EL (cell line): ENCODE results near the gene OTUD7B.
"Not testable (repeated sequence)": the region's sequence is repeated elsewhere in the genome, so short reads cannot be mapped to it uniquely, and the experiment has no call there.

ENCODE experiments used
- DNase-seq: peaks from one replicate; pipeline ENCODE4 v3.0.0-alpha.2; 2016

Gene OTUD7B

DNA sequence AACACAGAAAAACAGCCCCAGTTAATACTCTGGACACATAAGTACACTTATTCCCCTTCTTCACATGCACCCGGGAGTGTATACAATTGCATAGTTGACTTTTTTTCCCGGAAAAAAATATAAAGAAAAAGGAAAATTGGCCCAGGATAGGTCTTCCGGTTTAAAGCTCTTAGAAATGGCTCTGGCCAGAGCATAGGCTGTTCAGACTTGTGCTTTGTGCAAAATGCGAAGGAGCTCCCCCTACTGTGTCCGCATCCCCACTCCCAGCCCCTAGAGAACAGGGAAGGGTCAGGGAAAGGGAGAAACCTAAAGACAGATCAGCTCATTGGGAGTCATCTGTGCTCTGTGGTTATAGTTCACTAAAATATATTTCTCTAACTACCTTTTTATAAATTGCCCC lies 68.3 kb downstream of the OTUD7B start:
- no peak for DNase-seq

DNA sequence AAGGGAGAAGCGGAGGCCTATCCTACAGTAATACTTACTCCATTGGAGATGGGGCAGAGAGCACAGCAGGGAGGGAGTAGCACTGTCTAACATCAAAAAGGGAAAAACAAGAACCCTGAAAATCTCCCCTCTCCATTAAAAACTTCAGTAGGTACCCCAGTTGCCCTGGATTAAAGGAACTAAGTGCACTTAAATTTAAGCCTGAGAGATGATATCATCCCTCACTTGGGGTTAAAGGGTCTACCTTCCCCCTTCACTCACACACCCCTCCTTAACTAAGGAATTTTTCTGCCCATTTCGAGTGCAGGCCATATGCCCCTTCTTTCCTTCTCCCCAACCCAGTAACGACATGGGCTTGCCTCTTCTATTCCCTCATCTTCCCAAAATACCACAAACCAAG lies 70.1 kb downstream of the OTUD7B start:
- DNase-seq: no peak

DNA sequence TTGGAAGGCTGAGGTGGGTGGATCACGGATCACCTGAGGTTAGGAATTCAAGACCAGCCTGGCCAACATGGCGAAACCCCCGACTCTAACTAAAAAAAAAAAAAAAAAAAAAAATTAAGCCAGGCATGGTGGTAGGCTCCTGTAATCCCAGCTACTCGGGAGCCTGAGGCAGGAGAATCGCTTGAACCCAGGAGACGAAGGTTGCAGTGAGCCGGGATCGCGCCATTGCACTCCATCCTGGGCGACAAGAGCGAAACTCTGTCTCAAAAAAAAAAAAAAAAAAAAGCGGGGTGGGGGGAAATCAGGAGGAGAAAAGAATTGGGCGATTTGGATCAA lies 71.9 kb downstream of the OTUD7B start:
- not testable (repeated sequence) for DNase-seq

DNA sequence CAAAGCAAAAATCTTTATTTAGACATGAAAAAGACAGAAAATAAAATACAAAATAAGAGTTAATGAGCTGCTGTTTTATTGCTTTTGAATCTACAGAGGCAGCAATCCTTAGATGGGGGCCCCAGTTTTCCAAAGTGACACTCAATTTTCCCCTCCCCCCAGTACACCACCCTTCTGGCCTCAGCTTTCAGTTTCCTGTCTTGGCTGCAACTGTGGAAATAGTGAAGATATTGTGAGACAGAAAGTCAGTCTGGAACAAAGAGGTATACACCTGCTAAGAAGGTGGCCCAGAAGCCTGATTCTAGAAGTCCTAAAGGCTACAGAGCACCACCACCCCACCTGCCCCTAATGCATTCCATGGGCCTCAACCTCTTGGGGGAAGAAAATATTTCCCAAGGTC lies 72.8 kb downstream of the OTUD7B start:
- no peak for DNase-seq

DNA sequence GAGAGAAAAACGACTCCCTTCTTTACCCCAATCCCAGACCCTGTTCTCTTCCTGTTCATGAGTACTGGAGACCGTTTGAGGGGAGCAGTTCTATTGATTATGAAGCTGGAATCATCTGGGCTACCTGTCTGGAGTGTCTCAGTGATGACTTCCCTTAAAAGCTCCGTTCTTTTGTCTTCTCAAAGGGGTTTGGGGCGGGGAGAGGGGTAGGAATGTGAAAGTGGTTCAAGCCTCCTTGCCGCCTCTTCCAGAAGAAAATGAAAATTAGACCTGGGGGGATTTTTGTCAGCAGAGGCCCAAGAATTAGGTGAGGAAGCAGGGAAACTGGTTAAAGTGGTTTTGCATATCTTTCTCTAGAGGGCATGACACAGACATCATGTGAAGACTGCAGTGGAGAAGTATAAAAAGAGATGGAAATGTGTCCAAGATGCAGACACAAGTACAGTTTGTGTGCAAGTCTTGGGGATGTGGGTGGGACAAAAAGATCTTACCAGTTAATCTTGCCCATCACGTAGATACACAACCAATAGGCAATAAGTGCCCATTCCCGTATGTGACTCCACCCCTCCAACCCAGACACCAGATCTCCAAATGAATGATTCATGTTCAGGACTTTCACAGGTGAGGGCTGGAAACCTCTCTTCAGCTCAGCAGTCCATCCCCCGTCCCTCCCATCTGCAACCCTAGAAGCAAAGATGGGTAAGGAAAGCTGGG lies 73.4 kb downstream of the OTUD7B start:
- peak; percentile 66 for DNase-seq

DNA sequence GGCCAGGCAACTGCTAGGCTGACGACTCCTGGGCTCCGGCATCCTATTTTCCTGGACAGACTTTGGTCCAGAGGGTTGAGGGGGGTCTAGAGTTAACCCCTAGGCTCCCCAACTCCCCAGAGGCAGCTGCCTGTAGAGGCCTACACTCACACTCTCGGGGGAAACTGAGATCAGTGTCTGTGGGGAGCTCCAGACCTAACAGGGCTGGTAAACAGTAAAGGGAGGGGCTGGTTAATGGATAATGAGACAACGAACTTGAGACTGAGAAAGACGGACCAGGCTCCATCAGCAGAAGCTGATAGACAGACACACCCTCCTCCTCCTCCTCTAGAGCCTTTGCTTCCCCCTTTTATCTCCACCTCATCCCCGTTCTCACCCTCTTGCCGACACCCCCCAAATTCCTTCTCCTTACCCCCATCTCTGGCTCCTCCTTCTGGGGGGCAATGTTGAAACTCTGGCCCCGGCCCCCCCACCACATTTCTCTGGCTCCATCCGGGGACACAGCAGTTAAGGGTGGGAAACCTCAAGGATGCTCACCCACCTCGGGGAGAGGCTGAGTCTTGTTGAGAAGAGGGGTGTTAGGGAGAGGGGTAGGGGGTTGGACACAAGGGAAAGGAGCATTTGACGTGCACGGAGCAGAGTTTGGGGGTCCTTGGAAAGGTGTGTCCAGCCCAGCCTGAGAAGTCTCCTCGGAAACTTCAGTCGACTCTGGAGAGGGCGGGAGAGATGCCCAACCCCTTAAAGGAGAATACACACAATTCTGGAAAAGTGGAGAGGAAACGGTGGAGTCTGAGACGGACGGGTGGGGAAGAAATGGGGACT lies 74.1 kb downstream of the OTUD7B start, which contains the start of gene MTMR11:
TSS of gene MTMR11 (minus strand) at position 710 of the 822 bp plus-strand sequence. CDS start at position 478, 232 bp downstream.
- peak; percentile 54 for DNase-seq

DNA sequence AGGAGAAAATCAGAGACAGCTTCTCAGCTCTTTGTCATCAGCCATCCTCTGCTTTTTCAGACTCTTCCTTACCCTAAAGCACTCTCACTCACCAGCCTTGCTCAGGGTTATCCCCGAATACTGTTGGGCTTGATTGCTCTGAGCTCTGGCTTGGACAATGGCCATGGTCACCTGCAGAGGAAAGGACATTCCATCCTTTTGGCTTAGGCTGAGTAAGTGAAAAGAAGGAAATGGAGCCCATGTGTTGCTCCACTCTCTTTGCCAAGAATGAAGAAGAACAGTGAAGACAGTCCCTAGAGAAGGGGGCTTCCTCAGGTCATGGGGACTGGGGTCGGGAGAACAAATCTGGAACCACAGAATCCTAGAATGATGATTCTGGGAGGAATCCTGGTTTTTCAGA lies 76.2 kb downstream of the OTUD7B start:
- no peak for DNase-seq

DNA sequence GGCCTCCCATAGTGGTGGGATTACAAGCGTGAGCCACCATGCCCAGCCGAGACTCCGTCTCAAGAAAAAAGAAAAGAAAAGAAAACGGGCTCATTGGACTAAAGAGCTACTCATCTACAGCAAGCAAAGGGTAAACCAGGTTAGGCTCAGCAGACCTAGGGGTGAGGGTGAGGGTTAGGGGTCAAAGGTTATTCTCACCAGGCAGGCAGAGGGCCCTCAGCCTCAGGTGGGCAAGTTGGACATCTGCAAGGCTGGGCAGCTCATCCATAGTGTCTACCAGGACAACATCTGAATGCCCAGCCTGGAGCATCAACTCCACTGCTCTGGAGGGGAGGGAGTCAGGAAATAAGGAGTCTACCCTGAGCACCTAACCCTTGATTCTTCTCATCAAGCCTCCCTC lies 77.3 kb downstream of the OTUD7B start:
- no peak for DNase-seq

DNA sequence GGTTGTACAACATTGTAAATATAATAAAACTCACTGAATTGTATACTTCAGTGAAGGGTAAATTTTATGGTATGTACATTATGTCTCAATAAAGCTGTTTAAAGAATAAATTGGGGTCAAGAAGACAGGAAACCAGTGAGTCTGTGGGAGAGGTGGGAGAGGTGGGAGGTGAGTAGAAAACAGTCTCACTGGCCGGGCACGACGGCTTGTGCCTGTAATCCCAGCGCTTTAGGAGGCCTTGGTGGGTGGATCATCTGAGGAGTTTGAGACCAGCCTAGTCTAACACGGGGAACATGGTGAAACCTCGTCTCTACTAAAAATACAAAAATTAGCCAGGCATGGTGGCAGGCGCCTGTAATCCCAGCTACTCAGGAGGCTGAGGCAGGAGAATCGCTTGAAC lies 78.1 kb downstream of the OTUD7B start:
- no peak for DNase-seq

DNA sequence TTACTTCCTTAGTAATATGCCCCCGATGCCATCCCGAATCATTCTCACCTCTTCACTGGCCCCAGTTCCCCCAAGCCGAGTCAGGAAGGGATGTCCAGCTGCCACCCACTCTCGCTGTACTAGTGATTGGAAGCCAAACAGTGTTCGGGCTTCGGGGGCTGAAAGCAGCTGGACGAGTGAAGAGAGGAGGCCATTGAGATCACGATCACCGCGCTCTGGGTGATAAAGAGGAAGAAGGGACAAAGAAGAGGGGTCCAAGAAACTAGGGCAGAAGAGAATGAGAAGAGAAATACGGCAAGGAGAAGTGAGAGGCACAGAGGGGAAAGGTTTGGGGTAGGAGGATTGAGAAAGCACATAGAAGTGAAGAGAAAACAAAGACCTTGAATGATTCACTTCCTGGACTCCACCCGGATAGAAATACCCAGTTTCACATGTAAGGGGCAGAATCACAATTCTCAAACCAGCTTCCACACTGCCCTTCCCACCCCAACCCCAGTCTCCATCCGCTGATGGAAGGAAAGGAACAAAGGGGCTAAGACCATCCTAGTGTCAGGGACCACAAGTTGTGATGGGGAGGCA lies 79.2 kb downstream of the OTUD7B start:
- no peak for DNase-seq

DNA sequence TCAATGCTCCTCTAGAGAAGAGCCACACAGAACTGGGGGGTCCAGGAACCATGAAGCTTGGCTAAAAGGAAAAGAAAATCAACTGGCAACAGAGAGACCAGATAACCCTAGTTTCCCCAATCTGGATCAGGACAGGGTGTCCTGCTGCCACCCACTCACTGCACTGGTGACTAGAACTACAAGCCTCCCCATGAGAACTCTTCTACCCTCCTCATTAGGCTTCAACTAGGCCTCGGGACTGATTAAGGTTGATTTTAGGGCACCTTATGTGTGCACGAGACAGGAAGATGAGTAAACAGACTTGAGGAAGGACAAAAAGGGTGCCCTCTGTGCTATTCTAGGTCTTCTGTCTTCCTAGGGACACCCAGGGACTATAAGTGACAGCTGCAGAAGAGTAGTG lies 80.7 kb downstream of the OTUD7B start:
- DNase-seq: no peak

DNA sequence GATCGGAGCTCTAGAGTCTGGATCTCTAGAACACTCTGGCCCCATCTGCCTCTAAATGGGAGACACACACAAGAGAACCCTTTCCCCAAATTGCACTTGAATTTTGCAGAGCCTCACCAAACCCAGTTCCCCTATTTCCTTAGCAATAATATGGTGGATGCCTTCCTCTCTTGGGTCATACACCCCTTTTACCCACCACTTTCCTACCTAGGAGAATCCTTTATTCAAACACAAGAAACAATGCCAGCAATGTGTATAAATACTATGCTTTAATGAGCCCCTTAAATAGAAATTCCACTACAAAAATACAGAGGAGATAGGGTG lies 82.2 kb downstream of the OTUD7B start:
- no peak for DNase-seq

DNA sequence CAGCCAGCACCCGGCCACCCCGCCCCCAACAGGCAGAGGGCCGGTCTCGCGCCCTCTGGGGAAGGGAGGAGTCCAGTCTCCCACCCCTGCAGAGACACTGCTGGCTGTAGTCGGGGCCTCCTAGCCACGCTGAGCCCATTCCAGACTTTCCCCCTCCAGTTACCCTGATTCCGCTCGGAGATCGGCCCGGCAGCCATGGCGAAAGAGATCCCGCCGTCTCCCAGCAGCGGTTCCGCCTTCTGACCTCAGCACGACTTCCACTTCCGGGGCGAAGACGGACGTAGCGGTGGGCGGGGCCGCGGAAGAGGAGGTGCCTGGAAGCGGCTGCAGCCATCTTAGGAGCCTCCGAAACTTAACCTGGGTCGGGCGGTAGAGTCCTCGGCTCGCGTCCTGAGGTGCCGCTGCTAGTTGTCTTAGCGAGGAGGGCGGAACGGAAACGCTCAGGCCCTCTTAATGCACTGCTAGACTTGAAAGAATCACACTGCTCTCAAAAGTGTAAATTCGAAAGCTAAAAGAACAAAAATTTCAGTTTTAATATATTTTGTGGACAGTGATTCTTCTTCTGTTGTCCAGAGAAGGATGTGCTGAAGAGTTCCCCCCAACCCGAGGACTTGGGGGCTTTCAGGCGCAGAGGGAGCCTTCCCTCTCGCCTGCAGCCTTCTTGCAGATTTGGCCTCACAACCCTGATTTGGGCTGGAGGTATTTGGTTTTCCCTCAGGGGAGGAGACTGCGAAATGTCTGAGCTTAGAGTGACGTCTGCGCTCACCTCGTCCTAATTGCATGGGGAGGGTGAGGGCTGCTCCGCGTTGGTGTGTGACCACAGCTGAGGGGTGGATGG lies 82.7 kb downstream of the OTUD7B start, which contains the start of gene SF3B4:
TSS of gene SF3B4 (minus strand) at position 241 of the 838 bp plus-strand sequence. CDS start at position 197, 44 bp downstream.
- peak; percentile 93 for DNase-seq

DNA sequence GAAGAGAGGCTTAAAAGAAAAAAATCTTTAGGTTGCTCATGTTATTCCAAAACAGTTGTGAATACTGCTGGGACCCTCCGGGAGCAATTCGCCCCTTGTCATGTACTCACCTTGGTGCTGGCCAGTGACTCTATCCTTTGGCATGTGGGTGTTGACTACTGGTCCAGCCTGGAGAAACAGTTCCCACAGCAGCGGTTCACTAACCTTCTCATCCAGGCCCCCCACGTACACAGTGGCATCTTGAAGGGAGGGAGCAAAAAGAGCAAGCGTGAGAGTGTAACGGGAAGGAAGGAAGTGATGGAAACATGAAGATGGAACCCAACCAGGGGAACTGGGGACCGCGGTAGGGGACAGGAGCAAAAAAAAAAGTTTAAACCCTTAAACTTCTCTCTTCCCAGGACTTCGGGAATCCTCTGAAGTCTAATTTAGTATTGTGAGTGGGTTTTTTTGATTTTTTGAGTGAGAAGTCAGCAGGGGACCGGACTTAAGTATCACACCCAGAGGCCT lies 83.4 kb downstream of the OTUD7B start:
- peak; percentile 41 for DNase-seq

DNA sequence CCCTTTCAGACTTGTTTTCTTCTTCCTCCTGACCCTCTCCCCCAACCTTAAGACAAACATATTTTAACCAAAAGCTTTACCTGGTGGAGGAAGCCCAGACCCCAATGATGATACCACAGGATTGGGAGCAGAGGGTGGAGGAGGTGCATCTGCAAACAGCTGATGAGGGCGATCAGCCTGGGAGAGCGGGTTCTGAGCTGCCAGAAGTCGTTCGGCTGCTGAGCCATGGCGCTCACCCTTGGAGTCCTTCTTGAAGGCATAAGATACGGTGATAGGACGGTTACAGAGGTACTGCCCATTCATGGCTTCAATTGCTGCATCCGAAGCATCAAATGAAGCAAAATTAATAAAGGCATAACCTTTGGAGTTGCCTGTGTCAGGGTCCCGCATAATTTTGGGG lies 84.2 kb downstream of the OTUD7B start:
- no peak for DNase-seq

DNA sequence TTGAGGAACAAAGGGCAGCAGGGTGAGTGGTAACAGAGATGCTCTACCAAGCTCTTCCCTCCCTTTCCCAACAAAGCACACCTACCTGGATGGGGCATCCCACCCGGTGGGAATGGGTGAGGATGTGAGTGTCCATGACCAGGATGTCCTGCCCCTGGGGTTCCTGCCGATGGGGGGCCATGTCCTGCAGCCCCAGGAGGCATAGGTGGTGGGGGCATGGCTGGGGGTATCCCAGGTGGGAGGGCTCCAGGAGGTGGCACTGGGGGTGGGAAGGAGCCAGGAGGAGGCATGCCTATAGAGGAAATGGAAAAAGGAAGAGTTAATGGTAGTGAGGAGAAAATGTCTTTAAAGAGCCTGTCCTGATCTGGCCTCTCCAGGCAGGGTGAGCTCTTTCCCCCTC lies 84.8 kb downstream of the OTUD7B start:
- DNase-seq: no peak

DNA sequence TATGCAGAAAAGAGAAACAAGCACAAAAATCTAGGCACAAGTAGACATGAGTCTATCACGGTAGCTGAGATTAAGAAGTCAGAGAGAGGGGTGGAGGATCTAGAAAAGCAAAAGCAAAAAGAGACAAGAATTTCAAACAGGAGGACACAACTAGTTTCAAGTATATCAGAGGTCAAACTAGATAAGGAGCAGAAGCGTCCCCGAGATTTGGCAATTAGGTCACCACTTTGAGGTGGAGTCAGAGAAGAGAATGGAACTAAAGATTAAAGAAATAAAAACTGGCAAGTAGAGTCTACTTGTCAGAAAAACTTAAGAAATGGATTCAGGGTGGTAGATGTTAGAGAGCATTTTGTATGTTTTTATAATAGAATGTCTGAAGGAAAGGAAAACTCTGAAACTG lies 85.2 kb downstream of the OTUD7B start:
- no peak for DNase-seq

DNA sequence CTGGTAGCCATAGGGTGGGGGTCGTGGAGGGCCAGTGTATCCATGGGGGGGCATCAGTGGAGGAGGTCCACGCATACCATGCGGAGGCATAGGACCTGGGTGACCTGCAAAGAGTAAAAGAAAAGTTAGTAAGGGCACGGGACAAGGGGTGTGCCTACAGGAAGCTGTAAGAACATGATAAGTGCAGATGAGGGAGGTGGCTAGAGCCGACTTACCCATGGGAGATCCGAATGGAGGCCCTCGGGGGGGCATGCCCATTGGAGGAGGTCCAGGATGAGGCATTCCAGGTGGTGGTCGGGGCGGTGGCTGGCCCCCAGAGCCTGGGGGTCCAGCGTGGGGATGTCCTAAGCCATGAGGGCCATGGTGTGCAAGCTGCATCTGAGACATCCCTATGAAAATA lies 86.9 kb downstream of the OTUD7B start:
- DNase-seq: no peak

DNA sequence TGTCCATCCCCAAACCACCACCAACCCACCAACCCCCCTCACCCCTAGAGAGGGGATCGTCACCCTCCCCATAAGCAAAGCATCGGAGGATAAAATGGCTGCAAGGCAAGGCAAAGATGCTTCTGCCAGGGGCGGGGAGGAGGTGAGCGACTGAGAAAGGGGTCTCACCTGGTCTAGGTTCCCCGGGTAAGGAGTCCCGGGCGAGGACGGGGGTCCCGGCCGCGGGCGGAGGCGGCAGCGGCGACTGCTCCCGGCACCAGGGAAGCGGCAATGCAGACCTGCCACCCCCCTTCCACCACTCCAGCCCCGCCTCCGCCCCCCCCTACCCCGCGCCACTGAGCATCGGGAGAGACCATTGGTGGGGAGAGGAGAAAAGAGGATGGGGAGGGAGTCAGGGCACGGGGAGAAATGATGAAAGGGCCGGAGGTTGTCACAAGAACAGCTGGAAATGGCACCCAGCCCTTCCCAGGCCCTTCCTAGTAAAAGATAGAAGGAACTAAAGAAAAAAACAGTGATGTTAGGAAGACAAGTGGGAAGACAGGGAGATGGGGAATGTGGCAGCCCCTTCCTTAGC lies 92.9 kb downstream of the OTUD7B start, which contains the start of gene SV2A:
TSS of gene SV2A (minus strand) at position 274 of the 574 bp plus-strand sequence. CDS start 4,004 bp downstream, outside the sequence.
- DNase-seq: peak; percentile 72

DNA sequence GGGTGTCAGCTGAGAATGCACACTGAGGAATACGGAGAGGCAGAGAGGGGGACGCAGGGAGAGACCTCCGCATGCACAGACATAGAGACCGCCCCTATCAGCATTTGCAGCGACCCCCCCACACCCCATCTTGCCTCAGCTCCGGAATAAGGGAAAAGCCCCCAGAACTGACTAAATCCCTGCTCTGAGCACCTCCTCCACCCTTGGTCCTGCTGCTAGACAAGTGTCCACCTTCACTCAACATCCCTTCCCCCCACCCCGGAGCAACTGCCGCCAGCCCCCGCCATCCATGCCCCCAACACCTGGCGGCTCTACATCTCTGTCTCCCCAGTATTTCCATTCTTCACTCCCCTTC lies 93.7 kb downstream of the OTUD7B start:
- DNase-seq: no peak

DNA sequence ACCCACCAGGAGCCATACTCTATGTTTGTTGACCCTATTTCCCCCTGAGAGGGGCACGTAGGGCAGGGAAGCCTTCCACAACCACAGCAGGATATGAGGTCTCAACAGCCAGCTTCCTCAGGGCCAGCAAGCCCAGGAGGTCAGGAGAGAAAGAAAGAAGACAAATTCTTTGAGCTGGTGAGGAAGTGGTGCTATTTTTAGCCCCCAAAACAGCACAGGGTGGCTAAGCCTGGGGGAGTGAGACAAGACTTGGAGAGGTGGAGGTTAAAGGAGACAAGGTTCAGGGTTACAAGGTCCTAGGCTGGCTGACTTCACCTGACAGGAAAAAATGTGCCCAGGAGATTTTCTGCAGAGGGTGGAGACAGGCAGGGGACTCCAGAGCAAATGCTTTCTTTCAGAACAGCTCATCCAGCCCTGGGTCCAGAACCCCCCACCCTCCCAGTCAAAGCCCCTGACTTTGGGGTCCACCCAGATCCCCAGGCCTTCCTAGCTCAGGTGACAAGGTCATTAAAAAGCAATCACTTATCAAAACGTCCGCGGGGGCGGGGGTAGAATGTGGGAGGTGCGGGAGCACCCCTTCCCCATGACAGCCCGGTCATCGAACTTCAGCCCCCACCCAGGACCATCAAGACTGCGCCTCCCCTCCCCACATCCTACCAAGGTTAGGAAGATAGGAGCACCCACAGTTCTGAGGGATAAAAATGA lies 94.2 kb downstream of the OTUD7B start:
- peak; percentile 8 for DNase-seq
